DND-41 (cell line): ENCODE data around the gene TMEM209.
"Not testable (repeated sequence)": the region's sequence is repeated elsewhere in the genome, so short reads cannot be mapped to it uniquely, and the experiment has no call there.

Experiments used
- ATAC-seq: fragments of 200-7000 bp; cut with Tn5 transposase; 3 replicates; pipeline ENCODE4 v1.9.1; 2021; ENCODE audit warnings: low read depth; ENCODE audit not compliant: insufficient read depth
- DNase-seq: peaks from one replicate; pipeline ENCODE4 v3.0.0-alpha.2; 2020
- H2AFZ ChIP-seq: 2 replicates; pipeline ENCODE4 v1.6.0; 2012; ENCODE audit warnings: low read depth, low read length
- H3K27ac ChIP-seq: 2 replicates; pipeline ENCODE4 v1.5.1; 2012; ENCODE audit warnings: low read length, inconsistent platforms
- H3K27me3 ChIP-seq: fragments of 200-600 bp; sonication (generic); 2 replicates; pipeline ENCODE4 v1.6.0; 2012; ENCODE audit warnings: low read length, mild to moderate bottlenecking, inconsistent platforms; ENCODE audit not compliant: insufficient read depth, poor library complexity
- H3K36me3 ChIP-seq: 2 replicates; pipeline ENCODE4 v1.5.1; 2012; ENCODE audit warnings: low read length, inconsistent platforms; ENCODE audit not compliant: insufficient read depth
- H3K4me1 ChIP-seq: 2 replicates; pipeline ENCODE4 v1.5.1; 2012; ENCODE audit warnings: mild to moderate bottlenecking, low read length; ENCODE audit not compliant: insufficient read depth
- H3K4me2 ChIP-seq: 2 replicates; pipeline ENCODE4 v1.6.0; 2012; ENCODE audit warnings: mild to moderate bottlenecking, moderate library complexity, low read length, inconsistent platforms; ENCODE audit not compliant: insufficient read depth
- H3K4me3 ChIP-seq, 2 experiments: fragments of 200-600 bp in 1 of 2; shearing (Covaris generic) in 1 of 2; 2 replicates each; pipeline ENCODE4 v1.5.1; 2012 to 2016; ENCODE audit warnings: inconsistent platforms in 2 of 2, low read length in 2 of 2, mild to moderate bottlenecking in 2 of 2, low read depth in 1 of 2, moderate library complexity in 1 of 2
- H3K79me2 ChIP-seq: 2 replicates; pipeline ENCODE4 v1.6.0; 2012; ENCODE audit warnings: low read length, inconsistent platforms; ENCODE audit not compliant: insufficient read depth
- H3K9ac ChIP-seq: 2 replicates; pipeline ENCODE4 v1.6.0; 2012; ENCODE audit warnings: low read depth, mild to moderate bottlenecking, inconsistent platforms, low read length, moderate library complexity
- H3K9me3 ChIP-seq: 2 replicates; pipeline ENCODE4 v1.5.1; 2012; ENCODE audit warnings: low read length, moderate library complexity, mild to moderate bottlenecking, inconsistent platforms; ENCODE audit not compliant: insufficient read depth, severe bottlenecking
- H4K20me1 ChIP-seq: 2 replicates; pipeline ENCODE4 v1.6.0; 2012; ENCODE audit warnings: low read length; ENCODE audit not compliant: insufficient read depth
- EZH2 ChIP-seq: IDR thresholded peaks from 3 replicates; pipeline ENCODE4 v1.6.1; 2012; ENCODE audit warnings: borderline replicate concordance, low read depth, mild to moderate bottlenecking, moderate library complexity, low read length, inconsistent platforms; ENCODE audit not compliant: severe bottlenecking
- TF ChIP-seq, protein P1 (sequence below): IDR thresholded peaks from 2 replicates; pipeline ENCODE4 v1.5.1; 2012; ENCODE audit warnings: borderline replicate concordance, low read length, moderate library complexity, mild to moderate bottlenecking; ENCODE audit not compliant: poor library complexity, severe bottlenecking; ENCODE audit errors: extremely low read depth

The TMEM209 gene

GRCh38 chr7:130242198-130243014, 37.2 kb upstream of the TMEM209 start:
- no peaks in the 10 kb centered on the region for H4K20me1 ChIP-seq
- no peak overlapping the region for H3K27ac ChIP-seq
- H3K4me3 ChIP-seq: no peak overlapping the region
- no peak overlapping the region for H3K9ac ChIP-seq
- no peak overlapping the region for H3K4me2 ChIP-seq
- TF ChIP-seq EZH2: no peak
- TF ChIP-seq, protein P1, sequence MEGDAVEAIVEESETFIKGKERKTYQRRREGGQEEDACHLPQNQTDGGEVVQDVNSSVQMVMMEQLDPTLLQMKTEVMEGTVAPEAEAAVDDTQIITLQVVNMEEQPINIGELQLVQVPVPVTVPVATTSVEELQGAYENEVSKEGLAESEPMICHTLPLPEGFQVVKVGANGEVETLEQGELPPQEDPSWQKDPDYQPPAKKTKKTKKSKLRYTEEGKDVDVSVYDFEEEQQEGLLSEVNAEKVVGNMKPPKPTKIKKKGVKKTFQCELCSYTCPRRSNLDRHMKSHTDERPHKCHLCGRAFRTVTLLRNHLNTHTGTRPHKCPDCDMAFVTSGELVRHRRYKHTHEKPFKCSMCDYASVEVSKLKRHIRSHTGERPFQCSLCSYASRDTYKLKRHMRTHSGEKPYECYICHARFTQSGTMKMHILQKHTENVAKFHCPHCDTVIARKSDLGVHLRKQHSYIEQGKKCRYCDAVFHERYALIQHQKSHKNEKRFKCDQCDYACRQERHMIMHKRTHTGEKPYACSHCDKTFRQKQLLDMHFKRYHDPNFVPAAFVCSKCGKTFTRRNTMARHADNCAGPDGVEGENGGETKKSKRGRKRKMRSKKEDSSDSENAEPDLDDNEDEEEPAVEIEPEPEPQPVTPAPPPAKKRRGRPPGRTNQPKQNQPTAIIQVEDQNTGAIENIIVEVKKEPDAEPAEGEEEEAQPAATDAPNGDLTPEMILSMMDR: peak; percentile 80
- peak; percentile 45 for DNase-seq
- no peaks in the 10 kb centered on the region for H3K9me3 ChIP-seq
- H3K36me3 ChIP-seq: no peaks in the 10 kb centered on the region
- no peak overlapping the region for H2AFZ ChIP-seq
- H3K79me2 ChIP-seq: no peaks in the 10 kb centered on the region
- H3K27me3 ChIP-seq: no peaks in the 10 kb centered on the region
- peak; percentile 86 for ATAC-seq
- H3K4me1 ChIP-seq: no peaks in the 10 kb centered on the region

GRCh38 chr7:130240240-130240639, 35.0 kb upstream of the TMEM209 start:
- peaks cover 3% of the 10 kb centered on the region for H3K27me3 ChIP-seq
- H3K9ac ChIP-seq: no peak overlapping the region
- no peaks in the 10 kb centered on the region for H3K9me3 ChIP-seq
- no peak for DNase-seq
- ATAC-seq: no peak
- no peak overlapping the region for H3K4me3 ChIP-seq
- no peaks in the 10 kb centered on the region for H3K4me1 ChIP-seq
- no peaks in the 10 kb centered on the region for H3K79me2 ChIP-seq
- H4K20me1 ChIP-seq: no peaks in the 10 kb centered on the region
- no peak overlapping the region for H2AFZ ChIP-seq
- TF ChIP-seq EZH2: no peak
- TF ChIP-seq, protein P1: no peak
- H3K4me2 ChIP-seq: no peak overlapping the region
- no peak overlapping the region for H3K27ac ChIP-seq
- H3K36me3 ChIP-seq: no peaks in the 10 kb centered on the region

DNA sequence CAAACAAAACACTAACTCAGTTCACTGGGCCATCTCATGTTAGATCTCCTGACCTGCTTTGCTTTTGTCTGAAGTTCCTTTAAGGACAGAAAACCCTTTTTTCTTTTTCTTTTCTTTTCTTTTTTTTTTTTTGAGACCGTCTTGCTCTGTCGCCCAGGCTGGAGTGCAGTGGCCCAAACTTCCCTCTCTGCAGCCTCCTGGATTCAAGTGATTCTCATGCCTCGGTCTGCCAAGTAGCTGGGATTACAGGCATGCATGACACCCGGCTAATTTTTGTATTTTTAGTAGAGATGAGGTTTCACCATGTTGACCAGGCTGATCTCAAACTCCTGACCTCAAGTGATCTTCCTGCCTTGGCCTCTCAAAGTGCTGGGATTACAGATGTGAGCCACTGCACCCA, 31.2 kb upstream of the TMEM209 start:
- not testable (repeated sequence) for H3K27ac ChIP-seq, H2AFZ ChIP-seq, H3K4me3 ChIP-seq, H4K20me1 ChIP-seq, H3K4me2 ChIP-seq, H3K4me1 ChIP-seq, DNase-seq, ATAC-seq, H3K36me3 ChIP-seq, H3K79me2 ChIP-seq, H3K9ac ChIP-seq, H3K9me3 ChIP-seq, H3K27me3 ChIP-seq

- H4K20me1 ChIP-seq: no peaks in the 10 kb centered on the region
- H3K27me3 ChIP-seq: peaks cover 3% of the 10 kb centered on the region
- DNase-seq (no peak), ATAC-seq (no peak)
- H3K9ac ChIP-seq: no peak overlapping the region
- no peak overlapping the region for H3K4me3 ChIP-seq
- no peaks in the 10 kb centered on the region for H3K4me1 ChIP-seq
- H3K9me3 ChIP-seq: no peaks in the 10 kb centered on the region
- no peaks in the 10 kb centered on the region for H3K36me3 ChIP-seq
- no peak overlapping the region for H2AFZ ChIP-seq
- no peak for TF ChIP-seq EZH2
- TF ChIP-seq, protein P1: no peak
- H3K79me2 ChIP-seq: no peaks in the 10 kb centered on the region
- H3K27ac ChIP-seq: no peak overlapping the region
- H3K4me2 ChIP-seq: no peak overlapping the region
Observed at GRCh38 chr7:130234078-130234477, 28.9 kb upstream of the TMEM209 start.
